Skin of body (tissue), 2 donors: ENCODE measurements around the gene KHSRP. TPM values are rescaled to one million over a fixed set of nuclear protein-coding genes. Genes with fewer than 3 reads are reported as not detected.
"Not testable (repeated sequence)": the region's sequence is repeated elsewhere in the genome, so short reads cannot be mapped to it uniquely, and the experiment has no call there.

ENCODE experiments used
- DNase-seq: peaks from one replicate; lab custom pipeline; 2025; lab: John Stamatoyannopoulos, UW
- total RNA-seq: library from RNA; depleted of rRNA; stranded (reverse); fragments of >200 nt; gene quantifications from one replicate; pipeline ENCODE4 v1.2.3, GENCODE V29; 2014

KHSRP gene
- total RNA-seq, 1 donor from 2014 or later, result 100 TPM

DNA sequence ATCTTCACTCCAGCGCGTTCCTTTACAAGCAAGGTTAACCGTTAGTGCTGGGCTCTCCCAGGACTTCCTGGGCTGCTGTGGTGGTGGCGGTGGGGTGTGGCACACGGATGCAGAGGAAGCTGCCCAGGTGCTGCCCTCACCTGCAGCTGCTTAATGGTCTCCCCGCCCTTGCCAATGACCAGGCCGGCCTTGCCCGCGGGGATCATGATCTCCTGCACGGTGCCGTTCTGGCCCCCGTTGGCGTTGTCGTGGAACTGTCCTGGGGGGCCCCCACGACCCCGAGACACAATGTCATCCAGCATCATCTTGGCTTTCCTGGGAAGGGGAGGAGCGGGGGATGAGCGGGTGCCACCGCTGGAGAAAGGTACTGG, 6.1 kb downstream of the KHSRP start:
- DNase-seq, result no peak

DNA sequence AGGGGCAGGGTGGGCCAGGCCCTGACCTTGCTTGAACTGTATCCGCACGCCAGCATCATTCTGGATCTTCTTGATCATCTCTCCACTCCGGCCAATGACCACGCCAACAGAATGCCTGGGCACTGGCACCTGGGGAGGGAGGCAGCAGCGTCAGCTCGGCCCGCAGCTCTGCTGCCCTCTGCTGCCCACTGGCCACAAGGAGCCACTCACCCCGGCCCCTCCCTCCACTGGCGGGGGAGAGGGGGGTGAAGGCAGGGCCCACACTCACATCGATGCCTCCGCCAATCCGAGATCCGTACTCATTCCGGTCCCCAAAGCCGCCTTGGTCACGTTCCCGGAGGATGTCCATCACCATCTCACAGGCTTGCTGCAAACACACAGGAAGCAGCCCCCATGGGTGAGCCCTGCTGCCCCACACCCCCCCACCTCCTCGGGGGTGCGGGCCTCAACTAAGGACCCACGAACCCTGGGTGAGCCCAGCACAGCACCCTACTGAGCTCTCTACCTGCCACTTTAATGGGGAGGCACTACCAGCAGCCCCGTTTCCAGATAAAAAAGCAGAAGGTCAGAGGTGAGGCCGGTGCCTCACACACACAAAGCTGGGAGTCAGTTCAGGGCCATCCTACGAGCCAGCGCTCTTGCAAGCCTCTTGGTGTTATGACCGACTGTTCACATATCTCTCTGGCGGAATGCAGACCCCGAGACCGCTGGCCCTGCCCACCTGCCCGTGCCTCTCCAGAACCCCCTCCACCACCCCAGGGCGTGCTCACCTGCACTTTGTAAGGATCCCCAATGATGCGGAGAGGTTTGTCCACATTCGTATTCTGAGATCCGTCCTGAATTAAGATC, 6.7 kb downstream of the KHSRP start:
- DNase-seq, result no peak

DNA sequence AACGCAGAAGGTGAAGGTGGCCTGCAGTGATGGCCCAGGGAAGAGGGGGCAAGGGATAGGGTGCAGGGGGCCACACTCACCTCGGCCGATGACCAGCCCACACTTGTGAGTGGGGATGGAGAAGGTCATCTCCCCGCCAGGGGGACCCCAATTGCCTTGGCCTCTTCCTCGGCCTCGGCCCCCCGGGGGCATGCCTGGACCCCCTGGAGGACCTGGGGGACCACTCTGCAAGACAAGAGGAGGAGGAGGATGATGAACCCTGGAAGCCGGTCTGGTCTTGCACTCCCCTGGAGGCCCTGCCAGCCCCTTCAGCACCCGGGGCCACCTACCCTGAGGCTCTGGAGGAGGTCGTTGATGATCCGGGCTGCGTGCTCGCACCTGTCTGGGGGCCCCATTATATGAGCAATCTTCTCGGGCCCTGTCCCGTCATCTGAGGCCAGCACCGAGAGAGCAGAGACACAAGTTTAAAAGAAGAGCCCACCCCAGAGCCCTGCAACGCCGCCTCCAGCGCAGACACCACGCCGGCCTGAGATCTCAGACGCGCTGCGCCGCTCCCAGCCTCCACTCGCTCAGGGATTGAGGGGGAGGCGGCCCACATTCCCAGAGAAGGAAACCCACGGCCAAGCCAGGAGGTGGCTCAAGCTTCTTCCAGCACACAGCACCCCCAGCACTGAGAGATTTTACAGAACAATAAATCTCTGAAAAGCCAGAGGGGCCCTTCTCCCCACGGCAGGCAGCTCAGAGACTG, 7.8 kb downstream of the KHSRP start:
- DNase-seq, result no peak

DNA sequence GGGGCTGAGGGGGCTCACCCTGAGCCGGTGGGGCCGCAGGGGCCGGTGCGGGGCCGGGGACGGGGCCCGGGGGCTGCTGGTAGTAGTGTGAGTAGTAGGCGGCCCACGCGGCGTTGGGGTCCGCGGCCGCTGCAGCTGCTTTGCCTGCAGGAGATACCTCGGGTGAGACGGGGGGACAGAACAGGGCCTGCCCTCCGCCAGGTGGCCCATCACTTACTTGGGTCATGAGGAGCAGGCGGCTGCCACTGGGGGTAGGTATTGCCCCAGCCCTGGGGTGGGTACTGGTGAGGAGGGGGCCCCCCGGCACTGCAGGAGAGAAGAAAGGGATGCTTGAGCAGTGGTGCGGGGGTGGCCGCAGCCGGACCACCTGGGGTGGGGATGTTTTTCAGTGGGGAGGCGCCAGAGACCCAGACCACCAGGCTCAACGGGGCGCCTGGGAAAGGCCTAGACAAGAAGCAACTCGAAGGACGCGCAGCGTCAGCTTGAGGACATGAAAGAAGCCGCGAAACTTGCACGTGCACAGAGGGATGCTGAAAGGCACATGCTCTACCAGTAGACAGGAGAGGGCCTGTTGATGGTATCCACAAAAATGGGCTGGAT, 8.9 kb downstream of the KHSRP start:
- no peak for DNase-seq

DNA sequence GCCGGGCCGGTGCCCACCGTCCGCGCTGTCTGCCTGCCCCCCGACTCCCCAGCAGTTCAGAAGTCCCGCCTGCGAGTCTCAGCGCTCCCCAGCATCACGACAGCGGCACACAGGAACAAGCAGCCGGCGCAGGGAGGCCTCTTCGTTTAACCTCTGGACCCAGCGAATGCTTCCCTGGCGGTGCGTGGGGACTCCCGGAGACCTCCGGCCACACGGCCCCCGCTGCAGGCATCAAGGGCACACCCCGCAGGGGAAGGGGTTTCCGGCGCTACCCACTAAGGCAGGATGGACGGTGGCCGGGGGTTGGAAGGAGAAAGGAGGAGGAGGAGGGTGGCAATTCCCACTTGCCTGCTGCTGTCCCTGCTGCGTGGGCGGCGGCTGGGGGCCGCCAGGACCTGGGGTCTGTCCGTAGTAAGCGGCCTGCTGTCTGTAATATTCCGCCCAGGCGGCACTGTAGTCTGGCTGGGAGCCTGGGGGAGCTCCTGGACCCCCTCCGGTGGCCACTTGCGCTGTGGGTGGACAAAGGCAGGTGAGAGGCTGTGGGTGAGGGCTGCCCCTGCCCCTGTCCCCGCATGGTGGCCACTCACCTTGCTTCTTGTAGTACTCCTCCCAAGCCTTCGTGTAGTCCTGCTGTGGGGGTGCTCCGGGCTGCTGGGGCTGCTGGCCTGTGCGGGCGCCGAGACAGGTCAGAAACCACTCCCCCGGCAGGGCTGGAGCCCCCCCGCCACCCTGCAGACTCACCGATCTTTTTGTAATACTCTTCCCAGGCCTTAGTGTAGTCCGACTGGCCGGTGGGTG, 9.6 kb downstream of the KHSRP start:
- no peak for DNase-seq

DNA sequence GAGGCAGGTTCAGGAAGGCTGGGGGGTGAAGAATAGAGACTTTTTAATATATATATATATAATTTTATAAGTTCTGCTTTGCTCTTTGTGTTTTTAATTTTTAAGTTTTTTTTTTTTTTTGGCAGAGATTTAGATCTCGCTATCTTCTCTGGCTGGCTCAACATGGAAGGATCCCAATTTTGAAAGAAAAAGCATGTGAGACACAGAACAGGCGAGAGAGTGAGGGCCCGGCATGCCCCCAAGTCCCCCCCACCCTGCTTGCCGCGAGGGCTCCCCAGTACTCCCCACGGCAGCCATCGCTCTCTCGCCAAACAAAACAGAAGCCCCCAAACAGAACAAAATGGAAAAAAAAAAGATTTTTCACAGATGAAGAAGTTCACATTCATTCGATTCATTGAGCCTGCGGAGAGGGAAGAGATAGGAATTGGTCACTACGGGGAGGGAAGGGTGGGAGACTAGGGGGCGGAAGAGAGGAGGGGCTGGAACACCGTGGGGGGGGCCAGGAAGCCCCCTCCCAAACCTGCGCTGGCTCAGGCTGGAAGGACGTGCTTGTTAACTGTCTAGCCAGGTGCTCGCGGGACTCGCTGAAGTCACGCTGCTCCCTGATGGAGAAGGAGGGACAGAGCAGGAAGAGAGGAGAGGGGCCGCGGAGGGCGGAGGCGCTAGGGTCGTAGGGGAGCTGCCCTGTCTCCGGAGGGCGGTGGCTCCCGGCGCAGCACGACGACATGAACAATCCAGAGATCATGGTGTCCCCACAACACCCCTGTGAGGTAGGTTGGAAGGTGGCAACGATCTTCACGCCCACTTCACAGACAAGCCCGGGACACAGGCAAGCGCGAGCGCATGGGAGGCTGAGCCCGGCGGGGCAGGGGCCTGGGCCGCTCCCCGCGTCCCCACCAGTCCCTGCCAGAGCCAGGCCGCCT, 10.6 kb downstream of the KHSRP start:
- no peak for DNase-seq

DNA sequence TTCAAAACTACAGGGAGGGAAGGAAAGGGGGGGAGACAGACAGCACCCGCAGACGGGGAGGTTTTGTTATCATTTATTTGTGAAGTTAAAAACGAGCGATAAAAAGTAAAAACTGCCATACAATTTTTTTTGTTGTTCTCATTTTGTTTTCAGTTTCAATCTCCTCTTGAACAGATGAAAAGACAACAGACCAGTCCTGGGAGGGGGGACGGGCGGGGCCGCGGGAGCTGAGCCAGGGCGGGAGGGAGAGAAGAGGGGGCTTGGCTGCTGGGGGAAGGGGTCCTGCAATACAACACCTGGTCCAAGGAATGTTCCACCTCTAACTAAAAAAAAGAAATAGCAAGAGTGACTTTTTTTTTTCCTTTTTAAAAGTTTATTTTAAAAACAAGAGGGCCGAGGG, 11.3 kb downstream of the KHSRP start:
- DNase-seq, result no peak

DNA sequence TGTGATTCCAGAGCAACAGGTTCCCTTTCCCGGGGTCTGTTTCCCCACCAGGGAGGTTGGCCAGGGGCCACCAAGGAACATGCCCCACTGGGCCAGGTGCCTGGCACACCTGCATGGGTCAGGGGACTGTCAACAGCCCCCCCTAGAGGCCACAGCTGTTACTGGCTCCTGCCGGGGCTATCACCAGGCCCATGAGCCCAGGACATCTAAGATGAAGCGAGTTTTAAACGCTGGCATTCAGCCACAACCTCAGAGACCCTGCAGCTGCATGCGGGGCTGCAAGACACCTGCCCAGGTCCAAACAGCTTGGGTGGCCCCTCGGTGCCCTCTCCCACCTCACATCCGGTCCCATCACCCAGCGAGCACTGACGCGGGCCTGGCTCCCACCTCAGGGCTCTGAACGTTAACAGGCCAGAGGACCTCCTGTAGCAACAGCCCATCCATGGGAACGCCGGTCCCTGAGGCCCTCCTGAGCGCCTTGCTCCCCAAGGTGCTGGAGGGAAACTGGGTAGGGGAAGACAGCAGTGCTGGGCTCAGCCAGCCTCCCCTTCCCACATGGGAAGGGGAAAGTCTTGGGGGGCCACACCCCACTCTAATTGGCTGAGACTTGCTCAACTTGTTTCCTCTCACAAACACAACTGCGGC, 12.0 kb downstream of the KHSRP start:
- DNase-seq, result no peak

DNA sequence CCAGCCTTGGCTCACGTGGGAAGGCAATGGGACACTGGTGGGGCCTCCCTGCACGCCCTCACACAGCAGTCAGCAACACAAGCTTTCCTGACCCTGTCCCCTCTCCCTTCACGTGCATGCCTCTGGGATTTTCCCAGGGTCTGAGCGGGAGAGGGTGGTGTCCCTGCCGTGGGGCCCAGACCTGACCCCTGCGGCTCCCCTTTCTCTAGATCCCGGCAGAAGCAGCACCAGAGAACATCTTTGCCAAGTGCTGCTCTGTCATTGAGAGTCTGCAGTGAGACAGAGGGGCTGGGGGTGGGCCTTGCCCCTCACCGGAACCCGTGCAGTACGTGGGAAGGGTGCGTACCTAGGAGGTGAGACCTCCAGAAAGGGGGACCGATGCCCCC, 12.6 kb downstream of the KHSRP start:
- DNase-seq, result no peak

DNA sequence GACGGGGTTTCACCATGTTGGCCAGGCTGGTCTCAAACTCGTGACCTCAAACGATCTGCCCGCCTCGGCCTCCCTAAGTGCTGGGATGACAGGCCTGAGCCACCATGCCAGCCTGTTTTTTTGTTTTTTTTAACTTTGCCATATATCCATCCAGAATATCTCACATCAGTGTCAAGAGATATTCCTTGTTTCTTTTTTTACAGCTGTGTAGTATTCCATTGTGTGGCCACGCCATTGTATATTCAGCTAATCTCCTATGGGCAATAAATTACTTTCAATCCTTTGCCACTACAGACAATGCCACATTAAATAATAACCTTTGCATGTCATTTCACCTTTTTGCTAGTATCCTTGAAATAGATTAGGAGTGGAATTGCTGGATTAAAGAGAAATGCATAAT, 15.3 kb downstream of the KHSRP start:
- no peak for DNase-seq

DNA sequence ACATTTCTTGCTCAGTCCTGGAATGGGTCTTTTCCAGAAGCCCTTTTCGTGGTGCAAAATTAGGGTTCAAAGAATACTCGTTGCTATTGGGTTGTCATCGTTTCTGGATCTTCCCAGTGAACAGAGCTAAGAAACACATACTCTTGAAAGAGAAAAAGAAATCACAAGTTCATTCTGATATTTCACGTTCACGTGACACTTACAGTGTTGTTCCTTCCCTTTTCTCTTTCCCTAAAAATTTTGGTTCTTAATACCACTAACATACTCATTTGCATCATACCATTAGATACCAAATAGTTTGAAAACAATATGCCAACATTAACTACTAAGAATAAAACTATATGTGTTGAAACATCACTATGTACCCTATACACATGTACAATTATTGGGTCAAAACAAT, 18.2 kb downstream of the KHSRP start:
- no peak for DNase-seq

DNA sequence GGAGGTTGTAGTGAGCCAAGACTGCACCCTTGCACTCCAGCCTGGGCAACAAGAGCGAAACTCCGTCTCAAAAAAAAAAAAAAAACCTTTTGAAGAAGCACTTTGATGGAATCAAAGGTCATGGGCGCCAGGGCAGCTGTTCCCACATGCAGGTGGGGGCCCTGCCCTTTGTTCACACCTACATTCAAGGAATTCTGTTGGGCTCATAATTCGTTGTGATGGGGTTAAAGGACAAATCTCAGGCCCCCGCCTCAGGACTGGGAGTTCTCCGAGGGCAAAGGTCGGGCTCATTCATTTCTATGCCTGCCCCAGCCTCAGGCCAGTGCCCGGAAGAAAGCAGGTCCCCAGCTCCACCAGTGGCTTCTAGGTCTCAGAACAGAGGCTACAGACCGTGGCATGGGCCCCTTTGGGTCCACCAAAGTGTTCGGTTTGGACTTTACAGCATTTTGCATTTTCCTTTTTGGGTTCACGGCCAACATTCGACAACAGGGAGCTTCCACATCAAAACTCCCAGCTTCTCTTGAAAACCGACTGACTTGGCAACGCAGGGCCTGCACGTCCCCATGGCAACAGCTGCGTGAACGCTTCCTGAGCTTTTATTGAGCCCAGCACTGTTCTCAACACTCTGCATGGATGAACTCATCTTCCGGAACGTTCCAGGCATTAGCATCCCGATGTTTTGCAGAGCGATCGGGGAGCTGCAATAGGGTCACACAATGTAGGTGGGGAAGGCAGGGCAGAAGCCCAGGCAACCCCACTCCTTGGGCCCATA, 21.6 kb downstream of the KHSRP start:
- peak; percentile 75 for DNase-seq

DNA sequence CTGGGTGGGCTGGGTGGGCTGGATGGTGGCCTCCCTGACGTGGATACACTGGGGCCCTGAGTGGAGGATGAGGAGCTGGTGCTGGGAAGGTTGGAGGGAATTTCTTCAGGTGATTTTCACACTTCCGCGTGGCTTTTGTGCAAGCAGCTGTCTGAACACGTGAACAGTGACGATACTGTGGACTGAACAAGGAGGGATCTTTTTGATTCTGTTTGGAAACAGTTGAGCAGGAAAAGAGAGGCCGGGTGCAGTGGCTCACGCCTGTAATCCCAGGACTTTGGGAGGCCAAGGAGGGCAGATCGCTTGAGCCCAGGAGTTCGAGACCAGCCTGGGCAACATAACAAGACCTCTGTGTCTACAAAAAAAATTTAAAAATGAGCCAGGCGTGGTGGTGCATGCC, 22.6 kb downstream of the KHSRP start:
- DNase-seq, result no peak

DNA sequence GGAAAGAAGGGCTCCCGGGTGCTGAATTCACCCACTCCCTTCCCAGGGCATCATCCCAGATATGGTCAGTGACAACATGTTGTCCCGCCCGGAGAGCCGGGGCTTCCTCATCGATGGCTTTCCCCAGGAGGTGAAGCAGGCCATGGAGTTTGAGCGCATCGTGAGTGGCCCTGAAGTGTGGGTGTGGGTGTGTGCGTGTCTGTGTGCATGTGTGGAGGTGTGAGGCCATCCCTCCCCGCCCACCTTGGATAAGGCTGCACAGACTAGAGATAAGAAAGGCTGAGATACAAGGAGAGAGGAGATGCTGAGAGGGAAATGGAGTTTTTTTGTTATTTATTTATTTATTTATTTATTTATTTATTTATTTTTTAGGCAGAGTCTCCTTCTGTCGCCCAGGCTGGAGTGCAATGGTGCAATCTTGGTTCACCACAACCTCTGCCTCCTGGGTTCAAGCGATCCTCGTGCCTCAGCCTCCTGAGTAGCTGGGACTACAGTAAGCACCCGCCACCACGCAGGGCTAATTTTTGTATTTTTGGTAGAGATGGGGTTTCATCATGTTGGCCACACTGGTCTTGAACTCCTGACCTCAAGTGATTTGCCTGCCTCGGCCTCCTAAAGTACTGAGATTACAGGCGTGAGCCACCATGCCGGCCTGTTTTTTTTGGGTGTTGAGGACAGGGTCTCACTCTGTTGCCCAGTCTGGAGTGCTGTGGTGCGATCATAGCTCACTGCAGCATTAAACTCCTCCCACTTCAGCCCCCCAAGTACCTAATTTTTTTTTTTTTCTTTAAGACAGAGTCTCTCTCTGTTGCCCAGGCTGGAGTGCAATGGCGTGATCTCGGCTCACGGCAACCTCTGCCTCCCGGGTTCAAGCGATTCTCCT, 24.3 kb downstream of the KHSRP start:
- DNase-seq, result not testable (repeated sequence)

DNA sequence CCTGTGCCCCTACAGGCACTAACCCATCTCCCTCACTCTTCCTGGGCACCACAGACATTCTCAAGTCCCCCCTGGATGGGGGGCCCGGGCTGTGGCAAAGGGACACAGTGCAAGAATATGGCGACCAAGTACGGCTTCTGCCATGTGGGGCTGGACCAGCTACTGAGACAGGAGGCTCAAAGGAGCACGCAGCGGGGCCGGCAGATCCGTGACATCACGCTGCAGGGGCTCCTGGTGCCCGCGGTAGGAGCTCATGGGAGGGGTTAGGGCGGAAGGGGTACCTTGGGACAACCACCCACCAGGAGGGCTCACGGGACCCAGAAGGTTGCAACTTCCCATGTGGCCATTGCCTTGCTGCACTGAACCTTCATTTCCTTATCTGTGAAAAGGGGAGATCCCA, 28.3 kb downstream of the KHSRP start:
- no peak for DNase-seq

DNA sequence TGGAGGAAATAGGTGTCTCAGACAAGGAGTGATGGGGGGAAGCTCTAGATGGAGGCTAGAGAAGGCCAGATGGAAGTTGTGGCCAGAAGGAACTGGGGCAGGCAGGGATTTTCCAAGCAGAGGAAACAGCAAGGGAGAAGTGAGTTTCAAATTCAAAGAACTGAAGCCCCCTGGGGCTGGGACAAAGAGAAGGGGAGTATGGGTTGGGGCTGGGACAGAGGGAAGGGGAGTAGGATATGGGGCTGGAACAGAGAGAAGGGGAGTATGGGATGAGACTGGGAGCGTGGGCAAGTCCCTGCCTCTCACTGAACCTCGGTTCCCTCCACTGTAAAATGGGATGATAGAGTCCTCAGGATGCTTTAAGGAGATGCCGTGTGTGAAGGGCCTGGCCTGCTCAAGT, 29.8 kb downstream of the KHSRP start:
- no peak for DNase-seq

DNA sequence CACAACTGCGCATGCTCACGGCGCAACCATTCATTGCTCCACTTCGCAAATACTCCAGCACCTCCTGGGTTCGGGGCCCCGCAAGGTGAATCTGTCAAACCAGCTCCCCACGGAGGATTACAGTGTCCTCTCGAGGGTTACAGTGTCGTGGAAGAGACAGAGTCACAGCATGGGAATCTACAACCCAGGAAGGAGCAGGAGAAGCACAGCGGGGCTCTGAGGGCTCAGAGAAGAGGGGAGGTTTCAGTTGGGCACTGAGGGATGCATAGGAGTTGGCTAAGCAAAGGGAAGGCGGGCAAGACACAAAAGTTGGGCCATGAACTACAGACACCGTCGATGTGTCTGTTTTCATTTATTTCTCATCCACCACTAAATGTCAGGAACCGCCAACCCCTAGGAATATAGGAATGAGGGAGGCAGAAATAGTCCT, 30.6 kb downstream of the KHSRP start:
- DNase-seq, result no peak
